SK-N-SH treated with all-trans-retinoic acid at 6 μM for 48 hours (cell line): ENCODE data around the gene FOXN1.

Source experiments
- ARNTL ChIP-seq: fragments of 450-650 bp; formaldehyde crosslinking; IDR thresholded peaks from 2 replicates; pipeline ENCODE4 v1.5.0; 2020; ENCODE audit warnings: low read depth, mild to moderate bottlenecking, moderate library complexity, borderline replicate concordance
- BACH2 ChIP-seq: fragments of 250-450 bp; sonication (Bioruptor Pico); IDR thresholded peaks from 2 replicates; pipeline ENCODE4 v1.9.0; 2021; ENCODE audit warnings: mild to moderate bottlenecking, borderline replicate concordance
- ISL1 ChIP-seq: fragments of 250-450 bp; sonication (Bioruptor Pico); IDR thresholded peaks from 2 replicates; pipeline ENCODE4 v2.1.2; 2022; ENCODE audit warnings: mild to moderate bottlenecking, moderate library complexity
- PPARA ChIP-seq: fragments of 250-450 bp; sonication (Bioruptor Pico); IDR thresholded peaks from 2 replicates; pipeline ENCODE4 v1.5.0; 2020; ENCODE audit warnings: mild to moderate bottlenecking, borderline replicate concordance
- SNAI2 ChIP-seq: fragments of 250-450 bp; sonication (Bioruptor Pico); IDR thresholded peaks from 2 replicates; pipeline ENCODE4 v1.5.0; 2020; ENCODE audit warnings: mild to moderate bottlenecking, moderate library complexity
- ZC3H10 ChIP-seq: fragments of 250-450 bp; sonication (Bioruptor Pico); IDR thresholded peaks from 2 replicates; pipeline ENCODE4 v1.5.1; 2021; ENCODE audit warnings: mild to moderate bottlenecking, moderate library complexity
- ZFP3 ChIP-seq: fragments of 250-450 bp; sonication (Bioruptor Pico); IDR thresholded peaks from 2 replicates; pipeline ENCODE4 v1.5.0; 2020; ENCODE audit warnings: mild to moderate bottlenecking, moderate library complexity
- ZNF70 ChIP-seq: fragments of 450-650 bp; formaldehyde crosslinking; IDR thresholded peaks from 2 replicates; pipeline ENCODE4 v1.5.0; 2020; ENCODE audit warnings: mild to moderate bottlenecking, moderate library complexity
- ZNF8 ChIP-seq: fragments of 450-650 bp; formaldehyde crosslinking; IDR thresholded peaks from 2 replicates; pipeline ENCODE4 v1.5.0; 2020; ENCODE audit warnings: mild to moderate bottlenecking, moderate library complexity
- TF ChIP-seq, protein P1 (sequence below): fragments of 250-450 bp; sonication (Bioruptor Pico); IDR thresholded peaks from 2 replicates; pipeline ENCODE4 v1.8.0; 2020; ENCODE audit warnings: mild to moderate bottlenecking, moderate library complexity, borderline replicate concordance
- TF ChIP-seq, protein P2 (sequence below): fragments of 250-450 bp; sonication (Bioruptor Pico); IDR thresholded peaks from 2 replicates; pipeline ENCODE4 v1.5.0; 2020; ENCODE audit warnings: mild to moderate bottlenecking, moderate library complexity

DNA sequence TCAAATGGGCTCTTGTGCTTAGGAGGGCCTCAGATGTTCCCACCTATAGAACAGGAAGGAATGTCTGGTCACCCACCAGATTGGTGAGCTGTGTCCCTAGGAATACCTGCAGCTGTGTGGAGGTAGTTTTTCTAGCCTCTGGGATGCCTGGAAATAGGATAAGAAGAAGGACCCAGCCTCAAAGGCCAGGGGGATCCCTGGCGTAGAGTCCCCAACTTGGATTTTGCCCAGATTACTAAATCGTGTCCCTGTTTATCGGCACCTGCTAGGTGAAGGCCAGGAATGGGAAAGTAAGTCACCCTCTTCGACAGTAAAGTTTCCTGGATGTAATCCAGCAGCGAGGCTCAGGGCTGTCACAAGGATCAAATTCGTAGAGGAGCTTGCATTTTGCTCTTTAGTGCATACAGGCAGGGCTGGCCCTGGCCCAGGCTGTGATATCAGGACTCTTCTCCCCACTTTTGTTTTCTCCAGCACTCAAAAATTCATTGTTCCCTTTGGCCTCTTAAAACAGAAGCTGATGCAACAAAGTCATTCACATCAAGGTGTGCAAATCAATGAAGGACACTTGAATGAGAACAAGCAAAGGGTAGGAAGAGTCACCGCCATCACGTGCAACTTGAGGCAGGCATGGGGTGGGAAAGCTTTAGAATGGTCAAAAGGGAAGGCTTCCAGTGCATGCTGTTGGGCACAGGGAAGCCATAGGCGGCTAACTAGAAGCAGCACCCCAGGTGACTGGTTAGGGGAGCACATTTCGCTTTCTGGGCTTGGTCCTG lies 25.2 kb upstream of the FOXN1 start:
- no peak for TF ChIP-seq ARNTL (CRISPR knock-in tag)
- TF ChIP-seq ZNF70 (CRISPR knock-in tag) = no peak
- TF ChIP-seq ZC3H10 (CRISPR knock-in tag) = no peak
- no peak for TF ChIP-seq BACH2 (CRISPR knock-in tag)
- no peak for TF ChIP-seq SNAI2 (CRISPR knock-in tag)
- TF ChIP-seq, protein P1, sequence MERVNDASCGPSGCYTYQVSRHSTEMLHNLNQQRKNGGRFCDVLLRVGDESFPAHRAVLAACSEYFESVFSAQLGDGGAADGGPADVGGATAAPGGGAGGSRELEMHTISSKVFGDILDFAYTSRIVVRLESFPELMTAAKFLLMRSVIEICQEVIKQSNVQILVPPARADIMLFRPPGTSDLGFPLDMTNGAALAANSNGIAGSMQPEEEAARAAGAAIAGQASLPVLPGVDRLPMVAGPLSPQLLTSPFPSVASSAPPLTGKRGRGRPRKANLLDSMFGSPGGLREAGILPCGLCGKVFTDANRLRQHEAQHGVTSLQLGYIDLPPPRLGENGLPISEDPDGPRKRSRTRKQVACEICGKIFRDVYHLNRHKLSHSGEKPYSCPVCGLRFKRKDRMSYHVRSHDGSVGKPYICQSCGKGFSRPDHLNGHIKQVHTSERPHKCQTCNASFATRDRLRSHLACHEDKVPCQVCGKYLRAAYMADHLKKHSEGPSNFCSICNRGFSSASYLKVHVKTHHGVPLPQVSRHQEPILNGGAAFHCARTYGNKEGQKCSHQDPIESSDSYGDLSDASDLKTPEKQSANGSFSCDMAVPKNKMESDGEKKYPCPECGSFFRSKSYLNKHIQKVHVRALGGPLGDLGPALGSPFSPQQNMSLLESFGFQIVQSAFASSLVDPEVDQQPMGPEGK (CRISPR knock-in tag) = no peak
- TF ChIP-seq ZFP3 (CRISPR knock-in tag) = no peak
- no peak for TF ChIP-seq PPARA (CRISPR knock-in tag)
- no peak for TF ChIP-seq ISL1
- no peak for TF ChIP-seq ZNF8 (CRISPR knock-in tag)
- TF ChIP-seq, protein P2, sequence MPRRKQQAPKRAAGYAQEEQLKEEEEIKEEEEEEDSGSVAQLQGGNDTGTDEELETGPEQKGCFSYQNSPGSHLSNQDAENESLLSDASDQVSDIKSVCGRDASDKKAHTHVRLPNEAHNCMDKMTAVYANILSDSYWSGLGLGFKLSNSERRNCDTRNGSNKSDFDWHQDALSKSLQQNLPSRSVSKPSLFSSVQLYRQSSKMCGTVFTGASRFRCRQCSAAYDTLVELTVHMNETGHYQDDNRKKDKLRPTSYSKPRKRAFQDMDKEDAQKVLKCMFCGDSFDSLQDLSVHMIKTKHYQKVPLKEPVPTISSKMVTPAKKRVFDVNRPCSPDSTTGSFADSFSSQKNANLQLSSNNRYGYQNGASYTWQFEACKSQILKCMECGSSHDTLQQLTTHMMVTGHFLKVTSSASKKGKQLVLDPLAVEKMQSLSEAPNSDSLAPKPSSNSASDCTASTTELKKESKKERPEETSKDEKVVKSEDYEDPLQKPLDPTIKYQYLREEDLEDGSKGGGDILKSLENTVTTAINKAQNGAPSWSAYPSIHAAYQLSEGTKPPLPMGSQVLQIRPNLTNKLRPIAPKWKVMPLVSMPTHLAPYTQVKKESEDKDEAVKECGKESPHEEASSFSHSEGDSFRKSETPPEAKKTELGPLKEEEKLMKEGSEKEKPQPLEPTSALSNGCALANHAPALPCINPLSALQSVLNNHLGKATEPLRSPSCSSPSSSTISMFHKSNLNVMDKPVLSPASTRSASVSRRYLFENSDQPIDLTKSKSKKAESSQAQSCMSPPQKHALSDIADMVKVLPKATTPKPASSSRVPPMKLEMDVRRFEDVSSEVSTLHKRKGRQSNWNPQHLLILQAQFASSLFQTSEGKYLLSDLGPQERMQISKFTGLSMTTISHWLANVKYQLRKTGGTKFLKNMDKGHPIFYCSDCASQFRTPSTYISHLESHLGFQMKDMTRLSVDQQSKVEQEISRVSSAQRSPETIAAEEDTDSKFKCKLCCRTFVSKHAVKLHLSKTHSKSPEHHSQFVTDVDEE = no peak
